ENCODE measurements around the gene GPR39. TPM values are rescaled to one million over a fixed set of nuclear protein-coding genes. Genes with fewer than 3 reads are reported as not detected.
A peak's percentile ranks its signal among the peaks of the same experiment; 100 is the strongest.

Gene GPR39
- polyA plus RNA-seq, 1 donor, result 9.5 TPM

GRCh38 chr2:132424526-132425121 is 8.0 kb downstream of the GPR39 start:
- H3K36me3 ChIP-seq (ENCODE audit: control insufficient read depth, insufficient read depth, low read length), result no peaks in the 10 kb centered on the region
- peak overlapping the region; percentile 63 for H3K27ac ChIP-seq (ENCODE audit: low read length)
- H3K4me3 ChIP-seq (ENCODE audit: low read length), result no peak overlapping the region
- peak; percentile 39 to 73 for DNase-seq
- no peaks in the 10 kb centered on the region for H3K27me3 ChIP-seq (ENCODE audit: control insufficient read depth, insufficient read depth, low read length)
- no peaks in the 10 kb centered on the region for H3K9me3 ChIP-seq (ENCODE audit: control insufficient read depth, low read depth, low read length)
- peaks cover 36% of the 10 kb centered on the region for H3K4me1 ChIP-seq (ENCODE audit: control insufficient read depth, insufficient read depth, low read length)
- WGBS (ENCODE audit: insufficient coverage, low lambda C conversion rate), result no CpG with 5 or more reads among the region's 5 CpGs

- no peaks in the 10 kb centered on the region for H3K9me3 ChIP-seq (ENCODE audit: control insufficient read depth, low read depth, low read length)
Observed at GRCh38 chr2:132426033-132426432, 9.4 kb downstream of the GPR39 start.

GRCh38 chr2:132426656-132427055 is 10.1 kb downstream of the GPR39 start:
- Histone ChIP-seq H3K4me1 (ENCODE audit: control insufficient read depth, insufficient read depth, low read length) (peaks cover 22% of the 10 kb centered on the region), H3K4me3 (ENCODE audit: low read length) (no peak overlapping the region), H3K27me3 (ENCODE audit: control insufficient read depth, insufficient read depth, low read length) (no peaks in the 10 kb centered on the region), H3K9me3 (ENCODE audit: control insufficient read depth, low read depth, low read length) (peaks cover 2% of the 10 kb centered on the region), H3K27ac (ENCODE audit: low read length) (no peak overlapping the region), H3K36me3 (ENCODE audit: control insufficient read depth, insufficient read depth, low read length) (peaks cover 1% of the 10 kb centered on the region)
- no CpG with 5 or more reads among the region's 5 CpGs for WGBS (ENCODE audit: insufficient coverage, low lambda C conversion rate)
- DNase-seq, result no peak

More at GRCh38 chr2:132426033-132426432, 9.4 kb downstream of the GPR39 start:
- no peak for DNase-seq
- WGBS (ENCODE audit: insufficient coverage, low lambda C conversion rate), result 80% methylated on average over 1 of the region's 3 CpGs
- H3K36me3 ChIP-seq (ENCODE audit: control insufficient read depth, insufficient read depth, low read length), result no peaks in the 10 kb centered on the region
- H3K4me1 ChIP-seq (ENCODE audit: control insufficient read depth, insufficient read depth, low read length), result peaks cover 28% of the 10 kb centered on the region
- no peak overlapping the region for H3K4me3 ChIP-seq (ENCODE audit: low read length)
- H3K27me3 ChIP-seq (ENCODE audit: control insufficient read depth, insufficient read depth, low read length), result no peaks in the 10 kb centered on the region
- H3K27ac ChIP-seq (ENCODE audit: low read length), result no peak overlapping the region

- Histone ChIP-seq H3K4me1 (ENCODE audit: control insufficient read depth, insufficient read depth, low read length) (peaks cover 11% of the 10 kb centered on the region), H3K4me3 (ENCODE audit: low read length) (no peak overlapping the region), H3K27ac (ENCODE audit: low read length) (no peak overlapping the region), H3K9me3 (ENCODE audit: control insufficient read depth, low read depth, low read length) (peaks cover 2% of the 10 kb centered on the region), H3K27me3 (ENCODE audit: control insufficient read depth, insufficient read depth, low read length) (no peaks in the 10 kb centered on the region), H3K36me3 (ENCODE audit: control insufficient read depth, insufficient read depth, low read length) (peaks cover 4% of the 10 kb centered on the region)
- no peak for DNase-seq
- WGBS (ENCODE audit: insufficient coverage, low lambda C conversion rate), result no CpG with 5 or more reads among the region's 2 CpGs
Observed at GRCh38 chr2:132429351-132429750, 12.7 kb downstream of the GPR39 start.

- no peak for DNase-seq
- WGBS (ENCODE audit: insufficient coverage, low lambda C conversion rate), result no CpG with 5 or more reads among the region's 2 CpGs
- H3K36me3 ChIP-seq (ENCODE audit: control insufficient read depth, insufficient read depth, low read length), result peaks cover 4% of the 10 kb centered on the region
- no peak overlapping the region for H3K27ac ChIP-seq (ENCODE audit: low read length)
- peaks cover 4% of the 10 kb centered on the region for H3K4me1 ChIP-seq (ENCODE audit: control insufficient read depth, insufficient read depth, low read length)
- peaks cover 2% of the 10 kb centered on the region for H3K9me3 ChIP-seq (ENCODE audit: control insufficient read depth, low read depth, low read length)
- H3K4me3 ChIP-seq (ENCODE audit: low read length), result no peak overlapping the region
- H3K27me3 ChIP-seq (ENCODE audit: control insufficient read depth, insufficient read depth, low read length), result no peaks in the 10 kb centered on the region
Observed at GRCh38 chr2:132429941-132430573, 13.5 kb downstream of the GPR39 start.

- Histone ChIP-seq H3K4me1 (ENCODE audit: control insufficient read depth, insufficient read depth, low read length) (peaks cover 4% of the 10 kb centered on the region), H3K4me3 (ENCODE audit: low read length) (no peak overlapping the region), H3K36me3 (ENCODE audit: control insufficient read depth, insufficient read depth, low read length) (peaks cover 4% of the 10 kb centered on the region), H3K27me3 (ENCODE audit: control insufficient read depth, insufficient read depth, low read length) (no peaks in the 10 kb centered on the region), H3K27ac (ENCODE audit: low read length) (no peak overlapping the region), H3K9me3 (ENCODE audit: control insufficient read depth, low read depth, low read length) (peaks cover 2% of the 10 kb centered on the region)
- no peak for DNase-seq
Observed at GRCh38 chr2:132430895-132431294, 14.3 kb downstream of the GPR39 start.

GRCh38 chr2:132437852-132438669 is 21.5 kb downstream of the GPR39 start:
- Histone ChIP-seq H3K36me3 (ENCODE audit: control insufficient read depth, insufficient read depth, low read length) (no peaks in the 10 kb centered on the region), H3K4me3 (ENCODE audit: low read length) (no peak overlapping the region), H3K4me1 (ENCODE audit: control insufficient read depth, insufficient read depth, low read length) (peaks cover 16% of the 10 kb centered on the region), H3K9me3 (ENCODE audit: control insufficient read depth, low read depth, low read length) (no peaks in the 10 kb centered on the region), H3K27ac (ENCODE audit: low read length) (no peak overlapping the region), H3K27me3 (ENCODE audit: control insufficient read depth, insufficient read depth, low read length) (no peaks in the 10 kb centered on the region)
- DNase-seq, result no peak
- 100% methylated on average over 1 of the region's 5 CpGs for WGBS (ENCODE audit: insufficient coverage, low lambda C conversion rate)

- H3K4me1 ChIP-seq (ENCODE audit: control insufficient read depth, insufficient read depth, low read length), result peaks cover 16% of the 10 kb centered on the region
- no peaks in the 10 kb centered on the region for H3K36me3 ChIP-seq (ENCODE audit: control insufficient read depth, insufficient read depth, low read length)
- no peak overlapping the region for H3K27ac ChIP-seq (ENCODE audit: low read length)
- no peak overlapping the region for H3K4me3 ChIP-seq (ENCODE audit: low read length)
- WGBS (ENCODE audit: insufficient coverage, low lambda C conversion rate), result no CpG with 5 or more reads among the region's 4 CpGs
- DNase-seq, result no peak
- H3K27me3 ChIP-seq (ENCODE audit: control insufficient read depth, insufficient read depth, low read length), result no peaks in the 10 kb centered on the region
- no peaks in the 10 kb centered on the region for H3K9me3 ChIP-seq (ENCODE audit: control insufficient read depth, low read depth, low read length)
Observed at GRCh38 chr2:132438691-132439090, 22.1 kb downstream of the GPR39 start.

GRCh38 chr2:132439703-132440398 is 23.2 kb downstream of the GPR39 start:
- Histone ChIP-seq H3K36me3 (ENCODE audit: control insufficient read depth, insufficient read depth, low read length) (no peaks in the 10 kb centered on the region), H3K4me1 (ENCODE audit: control insufficient read depth, insufficient read depth, low read length) (peaks cover 16% of the 10 kb centered on the region), H3K27ac (ENCODE audit: low read length) (peak overlapping the region; percentile 37), H3K4me3 (ENCODE audit: low read length) (no peak overlapping the region), H3K27me3 (ENCODE audit: control insufficient read depth, insufficient read depth, low read length) (no peaks in the 10 kb centered on the region), H3K9me3 (ENCODE audit: control insufficient read depth, low read depth, low read length) (no peaks in the 10 kb centered on the region)
- DNase-seq, result peak in 1 of 2 donors; percentile 69
- no CpG with 5 or more reads among the region's 6 CpGs for WGBS (ENCODE audit: insufficient coverage, low lambda C conversion rate)

GRCh38 chr2:132441051-132441450 is 24.4 kb downstream of the GPR39 start:
- H3K36me3 ChIP-seq (ENCODE audit: control insufficient read depth, insufficient read depth, low read length), result no peaks in the 10 kb centered on the region
- WGBS (ENCODE audit: insufficient coverage, low lambda C conversion rate), result no CpG with 5 or more reads among the region's 1 CpG
- H3K4me1 ChIP-seq (ENCODE audit: control insufficient read depth, insufficient read depth, low read length), result peaks cover 12% of the 10 kb centered on the region
- no peaks in the 10 kb centered on the region for H3K27me3 ChIP-seq (ENCODE audit: control insufficient read depth, insufficient read depth, low read length)
- H3K9me3 ChIP-seq (ENCODE audit: control insufficient read depth, low read depth, low read length), result no peaks in the 10 kb centered on the region
- DNase-seq, result no peak
- no peak overlapping the region for H3K4me3 ChIP-seq (ENCODE audit: low read length)
- H3K27ac ChIP-seq (ENCODE audit: low read length), result no peak overlapping the region
